KG1 (cell line): ENCODE data around the gene BICDL2.
A peak's percentile ranks its signal among the peaks of the same experiment; 100 is the strongest.

Experiments
- DNase-seq: peaks from one replicate; lab custom pipeline; 2025; lab: John Stamatoyannopoulos, UW

The BICDL2 gene

DNA sequence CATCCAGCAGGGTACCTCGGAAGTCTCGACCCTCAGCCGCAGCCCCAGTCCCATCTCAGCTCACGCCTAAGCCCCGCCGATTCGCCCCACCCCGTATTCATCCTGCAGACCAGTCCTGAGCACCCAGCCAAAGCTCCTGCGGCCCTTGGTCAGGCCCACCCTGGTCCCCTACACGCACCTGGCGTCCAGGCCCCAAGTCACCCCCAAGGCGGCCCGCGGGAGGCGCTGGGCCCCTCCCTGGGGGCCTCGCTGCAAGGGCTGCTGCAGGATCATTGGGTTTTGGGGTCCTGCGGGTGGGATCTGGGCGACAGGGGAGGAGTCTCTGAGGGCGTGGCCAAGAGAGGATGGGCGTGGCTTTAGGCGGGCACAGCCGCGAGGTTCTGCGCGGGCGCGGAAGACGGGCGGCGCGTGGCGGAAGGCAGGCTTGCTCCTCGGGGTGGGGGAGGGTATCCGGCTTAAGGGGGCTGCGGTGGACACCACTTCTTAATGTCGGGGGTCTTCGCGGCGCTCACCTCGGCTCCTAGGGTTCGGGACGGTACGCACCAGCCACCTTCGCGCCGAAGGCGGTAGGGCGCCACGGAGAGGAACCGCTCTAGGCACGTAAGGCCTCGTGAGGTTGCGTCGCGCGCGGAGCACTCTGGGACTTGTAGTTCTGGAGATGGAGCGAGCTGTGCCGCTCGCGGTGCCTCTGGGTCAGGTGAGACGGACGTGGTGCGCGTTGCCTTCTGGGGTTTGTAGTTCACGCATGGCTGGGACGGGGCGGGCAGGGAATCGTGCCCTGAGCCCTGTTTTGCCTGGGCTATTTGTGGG is 12.9 kb downstream of the BICDL2 start, which contains the start of the genes HCFC1R1 and THOC6:
Gene HCFC1R1 (minus strand): TSS at position 274 of the 810 bp plus-strand sequence. CDS start 1 bp downstream, at position 273.
Gene THOC6 (plus strand): TSS at position 367 of the 810 bp plus-strand sequence. CDS start 292 bp downstream, at position 659.
- DNase-seq, result peak; percentile 95

GRCh38 chr16:3023415-3023668 is 13.4 kb downstream of the BICDL2 start:
- DNase-seq, result no peak

- DNase-seq, result no peak
Measured at GRCh38 chr16:3022684-3023414, 13.9 kb downstream of the BICDL2 start.

- peak; percentile 15 for DNase-seq
Measured at GRCh38 chr16:3022208-3022683, 14.5 kb downstream of the BICDL2 start.

- peak; percentile 57 for DNase-seq
Measured at GRCh38 chr16:3021449-3022207, 15.1 kb downstream of the BICDL2 start.

DNA sequence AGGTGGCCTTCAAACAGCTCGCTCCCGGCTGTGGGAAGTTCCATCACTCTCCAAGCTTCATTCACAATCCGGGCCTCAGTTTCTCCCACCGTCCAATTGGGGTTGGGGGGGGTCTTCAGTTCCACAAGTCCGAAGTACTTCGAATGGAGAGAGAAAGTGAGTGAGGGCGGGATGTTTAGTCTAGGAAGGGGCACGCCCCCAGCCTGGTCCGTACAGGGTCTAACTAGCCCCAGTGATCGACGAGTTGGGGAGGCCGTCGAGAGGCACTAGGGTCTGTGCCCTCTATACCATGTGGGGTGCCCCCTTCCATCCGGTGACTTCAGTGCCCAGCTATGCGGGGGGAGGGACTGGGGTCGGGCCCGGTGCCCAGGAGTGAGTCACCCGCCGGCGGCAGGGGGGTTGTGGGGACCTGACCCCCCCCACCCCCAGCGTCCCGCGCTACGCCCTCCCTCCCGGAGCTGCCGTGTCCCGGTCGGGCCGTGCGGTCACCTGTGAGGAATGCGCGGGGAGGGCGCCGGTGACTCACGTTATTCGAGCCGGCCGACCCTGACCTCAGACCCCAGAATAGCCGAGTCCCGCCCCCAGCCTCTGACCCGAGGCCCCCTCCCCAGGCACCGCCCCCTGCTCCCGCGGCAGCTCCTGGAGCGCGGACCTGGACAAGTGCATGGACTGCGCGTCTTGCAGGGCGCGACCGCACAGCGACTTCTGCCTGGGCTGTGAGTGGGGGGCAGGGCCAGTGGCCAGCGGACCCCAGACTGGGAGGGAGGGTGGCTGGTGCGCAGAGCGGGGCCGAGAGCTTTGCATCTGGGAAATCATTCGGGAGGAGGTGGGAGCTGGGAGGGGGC is 15.9 kb downstream of the BICDL2 start:
- no peak for DNase-seq

DNA sequence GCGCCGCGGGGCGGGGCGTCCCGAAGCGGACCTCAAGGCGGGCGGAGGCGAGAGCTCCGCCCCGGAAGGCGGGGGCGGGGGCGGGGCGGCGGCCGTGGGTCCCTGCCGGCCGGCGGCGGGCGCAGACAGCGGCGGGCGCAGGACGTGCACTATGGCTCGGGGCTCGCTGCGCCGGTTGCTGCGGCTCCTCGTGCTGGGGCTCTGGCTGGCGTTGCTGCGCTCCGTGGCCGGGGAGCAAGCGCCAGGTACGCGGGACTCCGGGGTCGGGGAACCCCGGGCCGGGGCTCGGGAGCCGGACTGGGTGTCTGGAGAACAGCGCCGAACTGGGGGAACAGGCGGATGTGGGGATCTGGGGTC is 16.5 kb downstream of the BICDL2 start, which contains the start of gene TNFRSF12A:
Gene TNFRSF12A (plus strand): TSS at position 122 of the 357 bp plus-strand sequence. CDS start 30 bp downstream, at position 152.
- peak; percentile 83 for DNase-seq

GRCh38 chr16:3019594-3020246 is 17.0 kb downstream of the BICDL2 start:
- DNase-seq, result no peak

DNA sequence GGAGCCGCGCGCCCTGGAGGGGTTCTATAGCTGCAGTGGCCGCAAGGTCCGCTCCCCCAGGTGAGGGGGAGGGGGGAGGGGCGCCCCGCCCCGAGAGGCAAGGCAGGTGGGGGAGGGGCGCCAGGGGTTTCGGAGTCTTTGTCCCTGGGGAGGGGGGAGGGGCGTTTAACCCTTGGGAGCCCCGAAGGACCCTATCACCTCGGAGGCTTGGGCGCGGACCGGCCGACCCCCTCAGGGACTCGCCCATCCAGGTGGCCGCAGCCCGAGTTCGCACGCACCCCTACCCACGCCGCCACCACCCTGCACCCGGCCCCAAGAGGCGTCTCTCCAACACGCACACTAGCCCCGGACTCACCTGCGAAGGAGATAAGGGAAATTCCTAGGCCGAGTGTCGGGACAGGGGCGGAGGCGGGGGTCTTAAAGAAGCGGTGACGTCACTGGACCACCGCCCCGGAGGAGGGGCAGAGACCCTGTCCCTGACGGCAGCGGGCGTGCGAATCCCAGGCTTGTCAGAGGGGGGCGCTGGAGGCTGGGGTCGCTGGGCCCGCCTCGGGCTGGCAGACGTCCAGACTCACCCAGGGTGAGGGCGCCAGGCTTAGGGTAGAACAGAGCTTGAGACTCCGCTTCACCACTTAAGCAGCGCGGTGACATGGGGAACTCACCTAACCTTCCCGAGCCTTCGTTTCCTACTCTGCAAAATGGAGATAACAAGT is 18.8 kb downstream of the BICDL2 start, which contains the start of gene CLDN6:
Gene CLDN6 (minus strand): TSS at position 390 of the 713 bp plus-strand sequence. CDS start 2,162 bp downstream, outside the sequence.
- no peak for DNase-seq

- no peak for DNase-seq
Measured at GRCh38 chr16:3017344-3017743, 19.4 kb downstream of the BICDL2 start.

- DNase-seq, result no peak
Measured at GRCh38 chr16:3015865-3016521, 20.8 kb downstream of the BICDL2 start.

DNA sequence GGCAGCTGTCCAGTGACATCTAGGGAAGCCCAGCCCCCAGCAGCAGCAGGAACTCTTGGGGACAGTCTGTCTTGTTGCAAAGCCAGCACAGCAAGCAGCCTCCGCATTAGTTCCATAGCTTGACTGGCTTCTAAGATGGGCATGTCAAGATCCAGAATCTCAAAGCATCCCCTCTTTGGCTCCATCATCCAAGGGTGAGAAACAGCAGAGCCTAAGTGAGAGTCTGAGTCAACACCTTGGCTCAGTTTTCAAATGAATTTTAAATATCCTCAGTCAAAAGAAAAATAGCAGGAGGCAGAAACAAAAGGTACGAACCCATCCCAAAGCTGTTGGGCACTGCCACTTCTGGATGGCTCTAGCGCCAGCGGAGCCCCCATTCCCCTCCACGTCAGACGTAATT is 21.8 kb downstream of the BICDL2 start:
- no peak for DNase-seq

- no peak for DNase-seq
Measured at GRCh38 chr16:3013998-3014690, 22.6 kb downstream of the BICDL2 start.

DNA sequence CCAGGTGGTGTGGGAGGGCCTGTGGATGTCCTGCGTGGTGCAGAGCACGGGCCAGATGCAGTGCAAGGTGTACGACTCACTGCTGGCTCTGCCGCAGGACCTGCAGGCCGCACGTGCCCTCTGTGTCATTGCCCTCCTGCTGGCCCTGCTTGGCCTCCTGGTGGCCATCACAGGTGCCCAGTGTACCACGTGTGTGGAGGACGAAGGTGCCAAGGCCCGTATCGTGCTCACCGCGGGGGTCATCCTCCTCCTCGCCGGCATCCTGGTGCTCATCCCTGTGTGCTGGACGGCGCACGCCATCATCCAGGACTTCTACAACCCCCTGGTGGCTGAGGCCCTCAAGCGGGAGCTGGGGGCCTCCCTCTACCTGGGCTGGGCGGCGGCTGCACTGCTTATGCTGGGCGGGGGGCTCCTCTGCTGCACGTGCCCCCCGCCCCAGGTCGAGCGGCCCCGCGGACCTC is 23.2 kb downstream of the BICDL2 start:
- no peak for DNase-seq

DNA sequence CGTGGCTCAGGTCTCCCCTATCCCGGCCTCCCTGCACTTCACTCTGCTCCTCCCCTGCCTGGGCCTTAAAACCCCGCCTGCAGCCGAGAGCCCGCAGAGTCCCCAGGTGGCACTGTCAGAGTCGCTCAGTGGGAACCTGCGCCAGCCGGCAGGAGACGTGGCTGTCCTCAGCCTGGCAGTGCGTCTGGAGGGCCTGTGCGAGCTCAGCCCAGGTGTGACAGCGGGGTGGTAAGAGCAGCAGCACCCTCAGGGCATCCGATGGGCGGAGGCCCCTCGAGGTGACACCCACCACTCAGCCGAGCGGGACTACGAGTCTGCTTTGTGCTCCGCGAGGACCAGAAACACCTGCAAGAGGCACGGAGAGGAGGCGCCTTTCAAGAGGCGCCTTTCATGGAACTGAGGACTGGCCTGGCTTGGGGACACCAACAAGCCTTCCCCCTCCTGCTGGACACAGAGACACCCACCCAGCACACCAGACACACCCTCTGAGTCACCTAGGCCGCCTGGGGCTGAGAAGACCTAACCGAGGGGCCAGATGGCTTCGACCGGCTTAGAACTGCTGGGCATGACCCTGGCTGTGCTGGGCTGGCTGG is 23.8 kb downstream of the BICDL2 start, which contains the start of gene CLDN9:
Gene CLDN9 (plus strand): TSS at position 96 of the 593 bp plus-strand sequence. CDS start 440 bp downstream, at position 536.
- DNase-seq, result no peak

DNA sequence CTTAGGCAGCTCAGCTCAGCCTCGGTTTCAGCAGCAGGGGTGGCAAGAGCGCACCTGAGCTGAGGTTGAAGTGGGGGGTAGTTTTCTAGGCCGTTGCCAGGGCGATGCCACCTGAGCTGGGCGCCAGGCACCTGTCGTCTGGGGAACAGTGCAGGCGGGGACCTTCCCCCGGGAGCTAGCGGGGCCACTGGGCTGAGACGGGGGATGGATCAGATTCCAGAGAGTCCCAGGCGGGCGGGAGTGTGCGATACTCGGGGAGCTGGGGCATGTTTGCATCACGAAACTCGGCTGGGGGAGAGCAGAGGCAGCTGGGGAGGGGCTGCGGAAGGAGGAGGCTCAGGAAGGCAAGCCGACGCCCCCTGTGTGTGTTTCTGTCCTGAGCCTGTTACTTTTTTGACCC is 24.5 kb downstream of the BICDL2 start:
- DNase-seq, result no peak

DNA sequence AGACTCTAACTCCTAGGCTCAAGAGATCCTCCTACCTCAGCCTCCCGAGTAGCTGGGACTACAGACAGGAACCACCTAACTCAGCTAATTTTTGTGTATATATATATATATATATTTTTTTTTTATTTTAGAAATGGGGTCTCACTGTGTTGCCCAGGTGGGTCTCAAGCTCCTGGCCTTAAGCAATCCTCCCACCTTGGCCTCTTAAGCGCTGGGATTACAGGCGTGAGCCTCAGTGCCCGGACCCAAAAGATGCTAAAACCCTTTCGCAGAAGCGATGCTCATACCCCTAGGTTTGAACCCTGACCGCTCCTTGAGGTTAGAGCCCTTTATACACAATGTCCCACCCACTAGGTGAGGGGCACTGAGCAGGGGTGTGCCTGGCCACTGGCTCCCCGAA is 26.2 kb downstream of the BICDL2 start:
- no peak for DNase-seq
